Stimulated activated CD4-positive, alpha-beta T cell treated with anti-CD3 and anti-CD28 coated beads, Interleukin-2, amount 100 ng/mL, for 48 hours (primary cell): ENCODE results near the gene RNF208.
A peak's percentile ranks its signal among the peaks of the same experiment; 100 is the strongest.
"Not testable (repeated sequence)": the region's sequence is repeated elsewhere in the genome, so short reads cannot be mapped to it uniquely, and the experiment has no call there.

Experiments used
- DNase-seq, 2 donors: peaks; one replicate each; pipeline ENCODE4 v3.0.0-alpha.2; 2020

The RNF208 gene, protein sequence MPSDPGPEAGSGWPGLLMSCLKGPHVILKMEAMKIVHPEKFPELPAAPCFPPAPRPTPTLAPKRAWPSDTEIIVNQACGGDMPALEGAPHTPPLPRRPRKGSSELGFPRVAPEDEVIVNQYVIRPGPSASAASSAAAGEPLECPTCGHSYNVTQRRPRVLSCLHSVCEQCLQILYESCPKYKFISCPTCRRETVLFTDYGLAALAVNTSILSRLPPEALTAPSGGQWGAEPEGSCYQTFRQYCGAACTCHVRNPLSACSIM

DNA sequence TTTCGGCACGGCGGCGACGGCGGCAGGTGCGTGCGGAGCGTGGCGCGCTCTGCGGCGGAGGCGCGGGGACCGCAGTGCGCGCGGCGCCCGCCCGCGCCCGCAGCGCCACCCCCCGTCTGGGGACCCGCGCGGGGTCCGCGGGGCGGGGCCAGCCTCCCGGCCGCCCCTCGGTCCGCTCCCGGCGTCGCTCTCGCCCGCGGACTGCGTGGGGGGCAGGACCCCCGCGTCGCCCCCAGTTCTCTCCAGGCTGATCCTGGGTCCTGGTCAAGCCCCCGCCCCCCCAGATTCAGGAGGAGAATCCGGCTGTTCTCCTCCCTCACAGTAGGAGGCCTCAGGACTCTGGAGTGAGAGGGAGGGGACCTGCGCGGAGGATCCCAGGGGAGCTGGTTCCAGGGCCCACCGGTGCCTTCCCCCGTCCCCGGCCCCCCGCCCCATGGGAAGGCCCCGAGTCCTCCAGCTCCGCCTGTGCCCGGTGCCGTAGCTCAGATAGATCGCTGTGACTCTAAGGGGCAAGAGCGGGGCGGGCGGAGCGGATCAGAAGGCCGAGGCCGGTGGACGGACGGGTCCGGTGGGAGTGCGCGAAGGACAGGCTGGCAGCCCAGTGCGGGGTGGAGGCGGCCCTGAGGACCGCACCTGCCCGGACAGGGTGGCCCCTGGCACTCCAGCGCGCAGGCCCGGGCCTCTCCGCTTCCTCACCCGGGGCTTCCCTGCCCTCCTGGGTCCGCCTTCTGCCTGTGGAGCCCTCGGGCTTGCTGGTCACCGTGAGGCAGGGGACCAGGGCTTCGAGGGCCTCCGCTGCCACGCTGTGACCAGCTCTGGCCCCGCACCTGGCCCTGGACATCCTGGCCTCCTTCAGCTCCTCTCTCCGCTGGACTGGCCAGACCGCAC is at the start of gene RNF208:
TSS of gene RNF208 (minus strand) at position 51 of the 888 bp plus-strand sequence. CDS start 1,028 bp downstream, outside the sequence.
- DNase-seq: no peak

DNA sequence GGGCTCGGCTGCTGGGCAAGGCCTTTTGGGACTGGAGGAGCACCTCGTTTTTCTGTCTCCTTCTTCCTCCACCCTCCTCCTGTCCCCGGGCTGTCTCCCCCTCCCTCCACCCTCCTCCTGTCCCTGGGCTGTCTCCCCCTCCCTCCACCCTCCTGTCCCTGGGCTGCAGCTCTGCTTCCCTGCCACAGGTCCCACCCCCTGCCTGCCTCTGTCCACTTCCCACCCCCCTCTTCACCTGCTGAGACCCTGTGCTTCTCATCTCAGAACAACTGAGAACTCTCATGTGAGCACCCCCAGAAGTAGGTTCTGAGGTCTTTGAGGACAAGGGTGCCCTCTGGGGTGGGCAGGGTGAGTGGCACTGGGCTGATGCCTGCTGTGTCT is 49.6 kb upstream of the RNF208 start:
- no peak for DNase-seq

DNA sequence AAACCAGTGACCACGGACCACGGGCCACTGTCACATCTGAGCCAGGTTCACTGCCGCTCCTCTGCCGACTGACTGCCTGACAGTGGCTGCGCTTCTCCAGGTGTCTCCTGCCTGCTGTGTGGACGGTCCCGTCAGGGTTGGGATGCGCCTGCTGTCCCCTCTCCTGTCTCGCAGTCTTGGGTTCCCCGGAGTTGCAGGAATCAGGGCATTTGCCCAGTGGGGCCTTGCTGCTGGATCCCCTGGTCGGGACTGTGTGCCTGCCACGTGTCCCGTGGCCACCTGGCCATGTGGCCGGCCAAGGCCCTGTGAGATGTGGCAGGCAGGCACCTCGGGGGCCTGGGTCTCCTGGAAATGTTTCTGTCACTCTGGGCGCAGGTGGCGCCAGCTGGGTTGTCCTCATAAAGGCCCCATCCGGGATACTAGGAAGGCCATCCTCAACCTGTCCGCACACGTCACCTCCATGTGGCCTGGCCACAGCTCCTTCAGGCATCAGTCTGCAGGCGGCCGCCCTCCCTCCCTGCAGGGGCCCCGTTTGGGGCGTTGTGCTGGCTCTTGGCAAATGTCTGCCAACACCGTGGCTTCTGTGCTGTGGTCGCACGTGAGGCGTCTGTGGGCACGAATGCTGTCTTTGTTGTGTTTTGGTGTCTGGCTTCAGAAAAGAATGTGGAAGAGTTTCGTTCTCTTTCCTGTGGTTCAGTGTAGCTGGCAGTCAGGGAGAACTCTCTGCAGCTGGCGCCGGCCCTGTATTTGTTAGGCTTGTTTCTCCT is 49.1 kb upstream of the RNF208 start:
- DNase-seq: no peak

DNA sequence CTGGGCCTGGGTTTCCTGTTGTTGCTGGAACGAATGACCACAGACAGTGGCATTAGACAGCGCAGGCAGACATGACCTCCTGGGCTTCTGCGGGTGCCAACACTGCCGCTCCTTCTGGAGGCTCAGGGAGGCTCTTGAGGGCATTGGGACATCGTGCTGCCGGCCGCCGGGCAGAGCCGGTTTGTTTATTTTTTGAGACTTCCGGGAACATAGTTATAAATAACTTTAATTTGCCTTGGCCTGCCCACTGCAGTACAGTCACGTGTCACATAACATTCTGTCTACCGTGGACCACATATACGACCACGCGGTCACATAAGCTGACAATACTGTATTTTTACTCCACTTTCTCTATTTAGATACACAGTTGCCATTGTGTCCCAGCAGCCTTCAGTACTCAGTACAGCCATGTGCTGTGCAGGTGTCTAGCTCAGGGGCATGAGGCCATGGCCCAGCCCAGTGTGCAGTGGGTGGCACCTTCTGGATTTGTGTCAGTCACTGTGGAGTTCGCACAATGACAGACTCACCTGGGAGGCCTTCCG is 47.3 kb upstream of the RNF208 start:
- DNase-seq: no peak

DNA sequence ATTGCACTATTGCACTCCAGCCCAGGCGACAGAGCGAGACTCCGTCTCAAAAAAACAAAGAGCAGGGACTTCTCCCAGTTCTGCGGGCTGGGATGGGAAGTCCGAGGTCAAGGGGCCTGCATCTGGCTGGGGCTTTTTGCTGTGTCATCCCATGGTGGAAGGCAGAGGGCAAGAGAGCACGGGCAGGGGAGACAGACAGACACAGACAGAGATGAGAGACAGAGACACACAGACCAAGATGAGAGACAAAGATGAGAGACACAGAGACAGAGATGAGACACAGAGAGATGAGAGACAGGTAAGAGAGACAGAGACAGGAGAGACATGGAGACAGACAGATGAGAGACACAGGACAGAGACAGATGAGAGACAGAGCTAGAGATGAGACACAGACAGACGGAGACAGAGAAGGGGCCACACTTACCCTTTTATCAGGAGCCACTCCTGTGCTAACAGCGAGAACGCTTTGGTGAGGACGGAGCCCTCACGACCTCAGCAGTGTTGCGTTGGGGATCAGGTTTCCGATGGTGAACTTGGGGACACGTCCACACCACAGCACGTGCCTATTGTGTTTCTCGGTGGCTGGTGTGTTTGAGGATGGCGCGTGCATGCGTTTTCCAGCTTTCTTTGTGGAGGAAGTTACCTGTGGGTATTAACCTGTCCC is 46.6 kb upstream of the RNF208 start:
- DNase-seq: no peak

DNA sequence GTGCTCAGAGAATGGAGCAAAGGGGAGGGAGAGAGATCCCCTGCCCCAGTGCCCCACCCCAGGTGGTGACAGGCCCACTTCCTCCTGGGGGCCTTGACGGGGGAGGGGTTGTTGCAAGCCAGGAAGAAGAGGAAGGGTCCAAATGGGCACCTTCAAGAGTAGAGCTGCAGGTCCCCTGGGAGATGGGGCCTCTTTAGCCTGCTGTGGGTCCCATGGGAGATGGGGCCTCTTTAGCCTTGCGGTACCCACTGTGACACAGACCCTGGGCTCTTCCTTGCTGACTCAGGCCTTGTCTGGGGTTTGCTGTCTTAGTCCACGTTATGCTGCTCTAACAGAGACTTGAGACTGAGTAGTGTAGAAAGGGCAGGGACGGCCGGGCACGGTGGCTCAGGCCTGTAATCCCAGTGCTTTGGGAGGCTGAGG is 45.9 kb upstream of the RNF208 start:
- DNase-seq: no peak

DNA sequence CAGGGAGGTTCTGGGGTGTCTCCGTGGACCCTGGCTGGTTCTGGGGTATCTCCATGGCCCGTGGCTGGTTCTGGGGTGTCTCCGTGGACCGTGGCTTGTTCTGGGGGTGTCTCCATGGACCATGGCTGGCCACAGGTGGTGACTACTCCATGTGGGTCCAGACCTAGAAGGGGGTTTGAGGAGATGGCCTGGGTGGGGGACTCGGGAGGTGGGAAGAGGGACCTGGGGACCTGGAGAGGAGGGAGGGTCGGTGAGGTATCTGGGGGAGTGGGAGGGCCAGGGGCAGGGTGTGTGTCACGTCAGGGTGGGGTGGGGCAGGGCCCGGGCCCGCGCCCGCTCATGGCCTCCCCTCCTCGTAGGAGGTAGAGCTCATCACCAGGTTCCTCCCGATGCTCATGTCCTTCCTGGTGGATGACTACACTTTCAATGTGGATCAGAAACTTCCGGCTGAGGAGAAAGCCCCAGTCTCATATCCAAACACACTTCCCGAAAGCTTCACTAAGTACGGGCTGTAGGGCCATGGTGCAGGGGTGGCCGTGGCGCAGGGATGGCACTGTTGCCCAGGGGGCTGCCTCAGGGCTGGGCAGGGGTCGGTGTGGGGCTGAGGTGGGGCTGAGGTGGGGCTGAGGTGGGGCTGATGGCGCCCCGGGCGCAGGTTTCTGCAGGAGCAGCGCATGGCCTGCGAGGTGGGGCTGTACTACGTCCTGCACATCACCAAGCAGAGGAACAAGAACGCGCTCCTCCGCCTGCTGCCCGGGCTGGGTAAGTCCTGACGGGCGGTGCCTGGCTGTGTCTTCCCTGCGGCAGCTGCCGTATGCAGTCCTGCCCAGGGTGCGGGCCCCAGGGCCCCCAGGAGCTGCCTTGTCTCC is 44.8 kb upstream of the RNF208 start:
- DNase-seq: no peak

DNA sequence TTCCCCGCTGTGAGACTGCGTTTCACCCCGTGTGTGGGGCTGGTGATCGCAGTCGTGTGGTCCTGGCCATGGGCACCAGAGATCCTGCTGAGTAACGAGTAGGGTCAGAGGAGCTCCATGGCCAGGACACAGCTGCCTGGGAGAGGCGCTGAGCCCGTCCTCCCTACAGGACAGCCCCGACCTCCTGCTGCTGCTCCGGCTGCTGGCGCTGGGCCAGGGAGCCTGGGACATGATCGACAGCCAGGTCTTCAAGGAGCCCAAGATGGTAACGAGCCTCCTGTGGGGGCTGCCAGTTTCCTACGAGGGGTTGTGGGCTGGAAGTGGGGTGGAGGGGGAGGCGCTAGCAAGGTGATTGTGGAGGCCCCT is 44.1 kb upstream of the RNF208 start:
- no peak for DNase-seq

DNA sequence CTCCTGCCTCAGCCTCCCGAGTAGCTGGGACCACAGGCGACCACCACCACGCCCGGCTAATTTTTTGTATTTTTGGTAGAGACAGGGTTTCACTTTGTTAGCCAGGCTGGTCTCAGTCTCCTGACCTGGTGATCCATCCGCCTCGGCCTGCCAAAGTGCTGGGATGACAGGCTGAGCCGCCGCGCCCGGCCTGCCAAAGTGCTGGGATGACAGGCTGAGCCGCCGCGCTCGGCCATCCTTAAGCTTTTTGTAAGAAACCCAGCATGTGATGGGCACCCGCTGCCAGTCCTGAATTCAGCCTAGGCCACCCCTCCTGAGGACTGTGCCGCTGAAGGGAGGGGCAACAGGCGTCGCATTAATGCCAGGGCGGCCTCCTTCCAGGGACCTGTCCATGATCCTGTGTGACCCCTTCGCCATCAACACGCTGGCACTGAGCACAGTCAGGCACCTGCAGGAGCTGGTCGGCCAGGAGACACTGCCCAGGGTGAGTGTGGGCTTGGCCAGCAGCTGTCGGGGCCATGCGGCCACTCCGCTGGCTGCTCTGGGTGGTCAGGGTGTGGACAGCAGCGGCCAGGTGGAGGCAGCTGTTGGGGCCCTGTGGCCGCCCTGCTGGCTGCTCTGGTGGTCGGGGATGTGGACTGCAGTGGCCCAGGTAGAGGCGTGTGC is 43.6 kb upstream of the RNF208 start:
- DNase-seq: no peak

DNA sequence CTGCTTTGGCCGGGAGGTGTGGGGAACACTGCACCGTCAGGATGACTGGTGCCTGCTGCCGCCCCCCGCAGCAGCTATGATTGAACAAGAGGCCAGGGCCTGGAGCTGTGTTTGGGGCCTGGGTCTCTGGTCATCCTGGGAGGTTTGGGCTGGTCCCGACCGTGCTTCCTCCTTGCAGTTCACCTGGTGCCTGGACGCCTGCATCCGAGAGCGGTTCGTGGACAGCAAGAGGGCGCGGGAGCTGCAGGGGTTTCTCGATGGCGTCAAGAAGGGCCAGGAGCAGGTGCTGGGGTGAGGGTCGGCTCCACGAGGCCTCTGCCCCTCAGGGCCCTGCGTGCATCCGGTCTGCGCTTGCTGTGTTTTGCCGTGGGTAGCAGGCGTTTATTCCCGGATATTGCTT is 42.0 kb upstream of the RNF208 start:
- DNase-seq: no peak

DNA sequence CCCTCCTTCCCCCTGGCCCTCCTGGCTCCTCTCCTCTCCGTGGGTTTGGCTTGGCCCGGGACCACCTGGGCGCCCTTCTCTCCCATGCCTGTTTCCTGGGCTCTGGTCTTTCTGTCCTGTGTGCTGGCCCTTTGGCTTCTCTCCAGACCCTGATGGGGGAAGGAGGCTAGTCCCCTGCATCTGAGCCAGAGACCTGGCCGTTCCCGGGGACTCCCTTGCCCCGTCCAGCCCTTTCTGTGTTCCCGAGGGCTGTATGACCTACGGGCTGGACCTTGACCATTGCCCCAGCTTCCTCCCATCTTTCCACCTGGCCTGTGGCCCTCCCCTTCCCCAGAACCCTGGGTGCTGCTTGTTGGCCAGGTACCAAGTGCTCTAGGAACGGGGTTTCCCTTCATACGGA is 41.5 kb upstream of the RNF208 start:
- DNase-seq: no peak

DNA sequence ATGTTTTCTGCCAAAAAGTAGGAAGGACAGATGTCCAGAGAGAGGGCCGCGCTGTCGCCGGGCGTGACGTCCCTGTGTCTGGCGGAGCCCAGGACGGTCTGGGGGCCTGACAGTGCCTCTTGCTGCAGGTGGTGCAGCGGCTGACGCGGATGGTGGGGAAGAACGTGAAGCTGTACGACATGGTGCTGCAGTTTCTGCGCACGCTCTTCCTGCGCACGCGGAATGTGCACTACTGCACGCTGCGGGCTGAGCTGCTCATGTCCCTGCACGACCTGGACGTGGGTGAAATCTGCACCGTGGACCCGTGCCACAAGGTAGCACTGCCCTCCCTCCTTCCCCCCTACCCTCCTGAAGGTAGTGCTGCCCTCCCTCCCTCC is 40.9 kb upstream of the RNF208 start:
- DNase-seq: no peak

DNA sequence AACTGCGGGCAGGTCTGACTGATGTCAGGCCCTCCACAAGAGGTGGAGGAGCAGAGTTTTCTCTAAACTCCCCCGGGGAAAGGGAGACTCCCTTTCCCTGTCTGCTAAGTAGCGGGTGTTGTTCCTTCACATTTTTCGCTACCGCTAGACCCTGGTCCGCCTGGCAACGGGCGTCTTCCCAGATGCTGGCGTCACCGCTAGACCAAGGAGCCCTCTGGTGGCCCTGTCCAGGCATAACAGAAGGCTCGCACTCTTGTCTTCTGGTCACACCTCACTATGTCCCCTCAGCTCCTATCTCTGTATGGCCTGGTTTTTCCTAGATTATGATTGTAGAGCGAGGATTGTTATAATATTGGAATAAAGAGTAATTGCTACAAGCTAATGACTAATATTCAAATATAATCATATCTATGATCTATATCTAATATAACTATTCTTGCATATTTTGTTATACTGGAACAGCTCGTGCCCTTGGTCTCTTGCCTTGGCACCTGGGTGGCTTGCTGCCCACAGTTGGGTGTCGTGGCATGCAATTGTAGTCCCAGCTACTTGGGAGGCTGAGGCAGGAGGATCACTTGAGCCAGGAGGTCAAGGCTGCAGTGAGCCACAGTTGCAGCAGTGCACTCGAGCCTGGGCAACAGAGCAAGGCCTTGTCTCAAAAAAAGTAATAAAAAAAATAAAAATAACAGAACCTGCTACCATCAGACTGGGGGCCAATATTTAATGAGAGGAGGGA is 40.3 kb upstream of the RNF208 start:
- DNase-seq: not testable (repeated sequence)

DNA sequence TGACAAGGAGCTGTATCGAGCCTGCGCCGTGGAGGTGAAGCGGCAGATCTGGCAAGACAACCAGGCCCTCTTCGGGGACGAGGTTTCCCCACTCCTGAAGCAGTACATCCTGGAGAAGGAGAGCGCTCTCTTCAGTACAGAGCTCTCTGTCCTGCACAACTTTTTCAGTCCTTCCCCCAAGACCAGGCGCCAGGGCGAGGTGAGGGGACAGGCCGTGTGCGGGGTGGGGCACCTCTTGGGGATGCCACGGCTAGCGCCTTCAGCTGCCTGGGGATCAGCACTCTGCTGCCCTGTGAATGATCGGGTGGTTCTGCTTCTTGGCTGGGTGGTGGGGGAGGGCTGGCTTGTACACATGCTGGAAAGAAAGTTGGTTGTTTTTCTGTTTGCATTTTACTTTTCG is 34.8 kb upstream of the RNF208 start:
- DNase-seq: no peak

DNA sequence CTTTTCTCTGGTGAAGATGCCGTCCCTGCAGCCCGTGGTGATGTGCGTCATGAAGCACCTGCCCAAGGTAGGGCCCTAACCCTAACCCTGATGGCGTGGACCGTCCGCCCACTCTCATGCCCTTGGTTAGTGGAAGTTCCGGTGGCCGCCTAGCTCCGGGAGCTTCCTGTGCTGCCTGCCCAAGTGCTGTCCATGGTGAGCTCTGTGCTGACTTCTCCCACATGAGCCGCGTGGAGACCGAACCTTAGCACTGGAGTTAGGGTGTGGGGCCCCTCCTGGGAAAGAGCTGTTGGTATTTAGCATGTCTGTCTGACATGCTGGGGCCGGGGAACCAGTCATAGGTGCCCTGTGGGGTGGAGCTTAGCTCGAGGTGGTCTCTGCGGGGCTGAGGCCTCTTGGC is 34.3 kb upstream of the RNF208 start:
- DNase-seq: no peak

DNA sequence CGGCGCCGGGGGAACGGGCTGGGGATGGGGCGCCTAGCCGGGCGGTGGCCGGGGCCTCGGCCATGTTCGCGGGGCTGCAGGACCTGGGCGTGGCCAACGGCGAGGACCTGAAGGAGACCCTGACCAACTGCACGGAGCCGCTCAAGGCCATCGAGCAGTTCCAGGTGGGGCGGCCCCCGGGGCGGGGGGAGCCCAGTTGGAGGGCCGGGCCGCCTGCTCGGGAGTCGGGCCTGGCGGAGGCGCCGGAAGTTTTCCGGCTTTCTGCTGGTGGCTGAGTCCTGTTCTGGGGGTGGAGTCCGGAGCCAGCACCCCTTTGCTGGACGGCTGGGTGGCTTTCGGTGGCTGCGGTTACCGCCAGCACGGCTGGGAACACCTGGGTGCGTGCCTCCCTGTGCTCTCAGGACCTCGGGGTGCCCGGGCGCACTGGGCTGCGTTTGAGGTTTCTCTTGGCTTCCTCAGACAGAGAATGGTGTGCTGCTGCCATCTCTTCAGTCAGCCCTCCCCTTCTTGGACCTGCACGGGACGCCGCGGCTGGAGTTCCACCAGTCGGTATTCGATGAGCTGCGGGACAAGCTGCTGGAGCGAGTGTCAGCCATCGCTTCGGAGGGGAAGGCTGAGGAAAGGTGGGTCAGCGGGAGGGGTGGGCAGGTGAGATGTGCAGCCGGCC is 33.5 kb upstream of the RNF208 start:
- DNase-seq: no peak

DNA sequence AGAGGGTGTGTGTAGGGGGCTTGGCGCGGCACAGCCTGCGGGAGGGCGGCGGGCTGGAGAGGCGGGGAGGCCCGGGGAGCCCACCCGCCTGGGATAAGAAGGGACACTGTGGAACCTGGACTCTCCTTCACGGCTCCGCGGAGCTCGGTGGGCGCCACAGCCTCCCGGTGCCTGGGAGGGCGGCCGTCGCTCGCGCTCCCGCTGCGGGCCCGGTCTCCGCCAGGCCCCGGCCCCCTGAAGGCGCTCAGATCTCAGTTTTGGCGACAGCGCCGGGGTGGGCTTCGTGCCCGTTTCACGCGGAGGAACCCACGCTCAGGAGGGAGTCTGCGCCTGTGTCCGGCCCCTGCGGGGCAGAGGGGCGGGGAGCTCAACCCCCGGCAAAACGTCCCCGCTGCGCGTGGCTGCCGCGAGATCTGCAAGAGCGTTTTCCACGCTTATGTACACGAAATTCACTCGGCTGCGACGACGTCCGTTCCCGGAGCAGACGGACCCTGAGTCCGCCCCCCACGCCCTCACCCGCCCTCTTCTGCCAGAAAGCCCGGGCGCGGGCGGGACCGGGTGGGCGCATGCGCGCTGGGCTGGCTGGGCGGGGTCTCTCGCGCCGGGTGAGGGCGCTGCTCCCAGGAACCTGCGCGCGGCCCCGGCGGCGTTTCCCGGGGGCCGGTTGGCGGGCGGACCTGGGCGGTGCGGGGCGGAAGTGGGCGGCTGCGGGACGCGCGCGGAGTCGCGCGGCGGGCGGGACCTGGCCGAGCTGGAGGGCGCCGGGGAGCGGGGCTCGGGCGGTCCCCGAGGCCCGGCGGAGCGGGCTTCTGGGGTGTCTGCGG is 32.8 kb upstream of the RNF208 start, which contains the start of gene NELFB:
TSS of gene NELFB (plus strand) at position 704 of the 824 bp plus-strand sequence.
- DNase-seq: peak; percentile 97 to 99

DNA sequence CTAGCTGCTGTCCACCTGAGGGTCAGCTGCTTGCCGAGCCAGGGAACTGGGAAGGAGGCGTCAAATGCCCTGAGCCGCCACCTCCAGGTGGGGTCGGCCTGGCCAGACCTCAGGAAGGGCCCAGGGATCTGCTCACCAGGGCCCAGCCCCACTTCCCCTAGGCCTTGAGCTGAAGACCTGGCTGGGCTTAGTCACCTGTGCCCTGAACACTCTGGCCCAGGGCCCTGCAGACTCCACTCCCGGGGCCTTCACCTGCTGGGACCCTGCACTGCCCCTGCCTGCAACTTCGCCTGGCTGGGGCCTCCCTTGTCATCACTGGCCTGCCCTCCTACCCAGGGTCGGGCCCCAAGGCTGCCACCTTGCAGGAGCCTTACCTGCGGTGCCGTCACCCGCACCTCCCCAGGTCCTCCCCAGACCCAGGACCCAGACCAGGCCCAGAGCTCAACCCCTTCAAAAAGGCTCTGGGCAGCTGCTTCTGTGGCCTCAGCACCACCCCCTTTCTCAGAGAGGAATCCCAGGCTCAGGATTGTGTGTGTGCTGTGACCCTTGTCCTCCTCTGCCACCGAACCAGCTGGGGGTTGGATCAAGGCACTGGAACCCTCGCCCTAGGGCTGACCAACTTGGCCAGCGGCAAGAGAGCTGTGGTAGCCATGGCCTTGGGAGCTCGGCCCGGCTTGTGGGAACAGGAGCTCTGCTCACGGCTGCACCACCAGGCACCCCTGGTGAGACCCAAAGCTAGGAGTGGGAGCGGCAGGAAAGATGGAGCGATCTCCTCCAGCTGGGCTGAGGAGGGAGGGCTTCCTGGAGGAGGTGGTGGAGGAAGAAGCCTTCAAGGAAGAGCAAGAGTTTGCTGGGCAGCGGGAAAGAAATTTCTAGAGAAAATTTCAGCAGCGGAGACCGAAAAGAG is 31.9 kb upstream of the RNF208 start:
- no peak for DNase-seq
